KOPT-K1 (cell line): ENCODE data around the gene CELSR1.

Experiments
- H3K27ac ChIP-seq: fragments of 200-600 bp; sonication (generic); 2 replicates; pipeline ENCODE4 v1.5.1; 2016; ENCODE audit warnings: antibody characterized with exemption, mild to moderate bottlenecking, low read depth, low read length; ENCODE audit not compliant: poor library complexity, severe bottlenecking
- H3K36me3 ChIP-seq: fragments of 200-600 bp; sonication (generic); 2 replicates; pipeline ENCODE4 v1.5.1; 2017; ENCODE audit warnings: antibody characterized with exemption, mild to moderate bottlenecking, low read length, moderate library complexity; ENCODE audit not compliant: insufficient read depth
- H3K9me3 ChIP-seq: fragments of 200-600 bp; sonication (generic); 2 replicates; pipeline ENCODE4 v1.5.1; 2017; ENCODE audit warnings: antibody characterized with exemption, low read length, mild to moderate bottlenecking; ENCODE audit not compliant: insufficient read depth, poor library complexity, severe bottlenecking

The CELSR1 gene

GRCh38 chr22:46534177-46534776 lies 3.1 kb downstream of the CELSR1 start:
- Histone ChIP-seq H3K36me3 (no peaks in the 10 kb centered on the region), H3K27ac (no peak overlapping the region), H3K9me3 (no peaks in the 10 kb centered on the region)

DNA sequence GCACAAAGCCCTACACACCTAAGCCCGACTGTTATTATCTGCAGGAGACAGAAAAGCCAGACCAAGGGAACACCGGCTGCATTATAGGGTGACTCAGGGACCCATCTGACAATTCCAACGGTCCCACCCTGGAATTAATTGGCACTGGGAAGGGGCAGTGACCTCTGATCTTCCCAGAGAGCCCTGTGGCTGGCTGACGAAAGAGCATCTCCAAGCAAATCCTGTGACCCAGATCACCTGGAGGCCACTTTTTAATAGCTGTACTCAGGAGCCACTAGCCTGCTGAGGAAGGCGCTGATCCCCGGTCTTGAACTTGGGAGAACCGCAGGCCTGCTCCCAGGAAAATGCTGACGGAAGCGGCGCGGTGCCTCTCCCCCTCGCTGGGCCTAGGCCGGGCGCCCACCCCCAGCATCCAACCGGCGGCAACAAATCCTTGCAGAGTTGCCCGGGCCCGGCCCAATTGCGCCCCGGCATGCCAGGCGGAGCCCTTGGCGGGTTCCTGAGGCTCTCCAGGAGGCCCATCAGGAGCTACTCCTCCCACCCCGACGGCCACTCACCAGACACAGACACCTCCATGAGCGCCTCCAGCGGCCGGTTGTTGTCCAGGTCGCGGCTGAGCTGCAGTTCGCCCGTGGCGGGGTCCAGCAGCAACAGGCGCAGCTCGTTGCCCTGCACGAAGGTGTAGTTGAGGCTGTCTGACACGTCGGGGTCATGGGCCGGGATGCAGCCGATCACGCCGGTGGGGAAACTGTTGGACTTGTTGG lies 4.2 kb downstream of the CELSR1 start:
- Histone ChIP-seq H3K27ac (no peak overlapping the region), H3K36me3 (no peaks in the 10 kb centered on the region), H3K9me3 (no peaks in the 10 kb centered on the region)

GRCh38 chr22:46532416-46532815 lies 5.0 kb downstream of the CELSR1 start:
- no peaks in the 10 kb centered on the region for H3K36me3 ChIP-seq
- no peaks in the 10 kb centered on the region for H3K9me3 ChIP-seq
- H3K27ac ChIP-seq: no peak overlapping the region

DNA sequence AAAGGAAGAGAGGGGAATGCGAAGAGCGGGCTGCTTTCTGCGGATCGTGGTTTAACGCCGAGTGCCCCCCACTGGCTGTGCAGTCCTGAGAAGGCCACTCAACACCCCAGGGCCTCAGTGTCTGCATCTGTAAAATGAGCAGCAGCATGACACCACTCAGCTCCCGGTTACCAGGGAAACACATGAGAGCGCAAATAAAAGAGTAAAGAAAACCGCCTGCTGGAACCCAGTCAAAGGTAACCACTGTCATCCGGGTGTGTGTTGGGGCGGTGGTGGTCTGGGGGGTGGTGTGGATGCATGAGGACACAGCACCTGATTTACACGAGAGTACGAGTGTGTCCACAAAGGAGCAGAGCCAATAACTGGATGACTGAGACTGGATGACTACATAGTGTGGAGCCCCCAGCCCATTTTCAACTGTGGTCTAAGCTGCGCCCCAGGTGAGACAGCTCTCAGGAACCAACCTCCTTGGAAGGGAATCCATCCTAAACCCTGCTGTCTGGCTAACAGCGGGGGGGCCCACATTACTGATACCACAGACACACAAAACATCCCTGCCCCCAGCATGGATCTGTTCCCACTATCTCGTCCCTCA lies 5.7 kb downstream of the CELSR1 start:
- no peak overlapping the region for H3K27ac ChIP-seq
- no peaks in the 10 kb centered on the region for H3K9me3 ChIP-seq
- H3K36me3 ChIP-seq: no peaks in the 10 kb centered on the region

DNA sequence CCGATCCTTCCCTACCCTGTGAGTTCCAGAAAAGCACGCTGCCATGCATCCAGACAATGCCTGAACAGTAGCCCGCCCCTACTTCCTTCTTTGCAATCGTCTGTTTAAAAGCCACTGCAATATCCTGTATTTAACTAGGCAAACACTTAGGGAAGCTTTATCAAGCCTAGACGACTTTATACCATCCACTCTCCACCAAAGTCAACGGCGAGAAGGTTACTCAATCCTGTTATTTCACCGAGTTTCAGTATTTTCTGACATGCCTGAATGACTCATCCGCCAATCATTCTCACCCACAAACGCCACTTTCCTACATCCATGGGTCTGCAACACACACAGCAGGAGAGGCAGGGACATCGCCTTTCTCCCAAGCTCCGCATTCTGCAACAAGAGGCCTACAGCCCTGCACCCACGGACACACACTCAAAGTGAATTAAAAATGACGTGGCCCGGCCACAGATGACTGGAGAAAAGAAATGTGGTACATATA lies 9.3 kb downstream of the CELSR1 start:
- Histone ChIP-seq H3K9me3 (no peaks in the 10 kb centered on the region), H3K36me3 (no peaks in the 10 kb centered on the region), H3K27ac (no peak overlapping the region)

GRCh38 chr22:46526244-46526839 lies 11.1 kb downstream of the CELSR1 start:
- no peaks in the 10 kb centered on the region for H3K9me3 ChIP-seq
- no peaks in the 10 kb centered on the region for H3K36me3 ChIP-seq
- no peak overlapping the region for H3K27ac ChIP-seq

- no peaks in the 10 kb centered on the region for H3K9me3 ChIP-seq
- H3K36me3 ChIP-seq: no peaks in the 10 kb centered on the region
- H3K27ac ChIP-seq: no peak overlapping the region
Measured at GRCh38 chr22:46525389-46526243, 11.8 kb downstream of the CELSR1 start.

DNA sequence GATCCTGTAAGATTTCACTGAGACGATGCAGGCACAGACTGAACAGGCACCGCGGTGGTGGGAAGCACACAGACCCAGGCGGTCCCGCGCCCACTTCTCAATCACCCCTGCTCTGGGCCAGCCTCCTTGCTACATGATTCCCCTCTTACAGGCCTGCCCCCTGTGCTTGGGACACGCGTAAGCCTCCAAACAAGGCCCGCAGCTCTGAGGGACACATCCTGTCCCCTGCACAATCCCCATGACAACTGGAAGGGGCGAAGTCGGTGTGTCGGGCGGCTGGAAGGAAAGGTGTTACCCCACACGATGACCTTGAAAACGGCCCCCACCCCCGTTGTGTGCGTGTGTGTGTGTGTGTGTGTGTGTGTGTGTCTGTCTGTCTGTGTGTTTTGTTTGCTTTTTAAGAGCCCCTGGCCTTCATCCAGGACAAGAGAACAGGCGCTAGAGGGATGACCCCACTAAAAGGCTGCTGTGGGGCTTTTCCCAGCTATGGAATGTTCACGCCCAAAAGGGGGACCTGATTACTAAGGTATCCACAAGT lies 13.1 kb downstream of the CELSR1 start:
- Histone ChIP-seq H3K27ac (no peak overlapping the region), H3K9me3 (no peaks in the 10 kb centered on the region), H3K36me3 (no peaks in the 10 kb centered on the region)

- H3K9me3 ChIP-seq: no peaks in the 10 kb centered on the region
- no peaks in the 10 kb centered on the region for H3K36me3 ChIP-seq
- H3K27ac ChIP-seq: no peak overlapping the region
Measured at GRCh38 chr22:46522797-46523196, 14.6 kb downstream of the CELSR1 start.

GRCh38 chr22:46521994-46522393 lies 15.4 kb downstream of the CELSR1 start:
- H3K36me3 ChIP-seq: no peaks in the 10 kb centered on the region
- H3K9me3 ChIP-seq: no peaks in the 10 kb centered on the region
- no peak overlapping the region for H3K27ac ChIP-seq

DNA sequence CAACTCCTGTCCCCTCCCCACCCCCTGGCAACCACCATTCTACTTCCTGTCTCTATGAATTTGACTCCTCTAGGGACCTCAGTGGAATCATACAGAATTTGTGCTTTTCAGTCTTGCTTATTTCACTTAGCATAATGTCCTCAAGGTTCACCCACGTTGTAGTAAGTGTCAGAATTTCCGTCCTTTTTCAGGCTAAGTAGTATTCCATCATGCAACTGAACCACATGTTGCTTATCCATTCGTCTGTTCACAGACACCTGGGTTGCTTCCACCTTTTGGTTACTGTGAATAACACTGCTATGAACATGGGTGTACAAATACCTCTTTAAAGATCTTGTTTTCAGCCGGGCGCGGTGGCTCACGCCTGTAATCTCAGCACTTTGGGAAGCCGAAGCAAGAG lies 16.5 kb downstream of the CELSR1 start:
- Histone ChIP-seq H3K27ac (no peak overlapping the region), H3K36me3 (no peaks in the 10 kb centered on the region), H3K9me3 (no peaks in the 10 kb centered on the region)

- H3K27ac ChIP-seq: no peak overlapping the region
- no peaks in the 10 kb centered on the region for H3K9me3 ChIP-seq
- no peaks in the 10 kb centered on the region for H3K36me3 ChIP-seq
Measured at GRCh38 chr22:46519377-46519776, 18.0 kb downstream of the CELSR1 start.

- no peaks in the 10 kb centered on the region for H3K9me3 ChIP-seq
- no peaks in the 10 kb centered on the region for H3K36me3 ChIP-seq
- H3K27ac ChIP-seq: no peak overlapping the region
Measured at GRCh38 chr22:46518542-46519325, 18.7 kb downstream of the CELSR1 start.

- no peaks in the 10 kb centered on the region for H3K9me3 ChIP-seq
- no peaks in the 10 kb centered on the region for H3K36me3 ChIP-seq
- H3K27ac ChIP-seq: no peak overlapping the region
Measured at GRCh38 chr22:46518038-46518437, 19.4 kb downstream of the CELSR1 start.
